ENCODE measurements around the gene COL6A3. TPM values are rescaled to one million over a fixed set of nuclear protein-coding genes. Genes with fewer than 3 reads are reported as not detected.
A peak's percentile ranks its signal among the peaks of the same experiment; 100 is the strongest.

The COL6A3 gene
- total RNA-seq, 1 donor from 2014 or later, result 0.41 TPM

GRCh38 chr2:237312021-237312755 is 101.8 kb downstream of the COL6A3 start:
- Mint-ChIP-seq H3K4me3 (no peak overlapping the region), H3K27me3 (ENCODE audit: insufficient read depth, low read depth) (peaks cover 12% of the 10 kb centered on the region), H3K4me1 (peaks cover 32% of the 10 kb centered on the region), H3K36me3 (no peaks in the 10 kb centered on the region), H3K27ac (no peak overlapping the region), H3K9me3 (no peaks in the 10 kb centered on the region)
- Histone ChIP-seq H3K79me2 (ENCODE audit: low read depth) (no peaks in the 10 kb centered on the region), H4K20me1 (ENCODE audit: low read depth) (no peaks in the 10 kb centered on the region), H3K9ac (no peak overlapping the region), H3F3A (ENCODE audit: low read depth) (no peaks in the 10 kb centered on the region), H3K9me3 (ENCODE audit: low read depth) (no peaks in the 10 kb centered on the region), H3K4me3 (no peak overlapping the region), H3K36me3 (no peaks in the 10 kb centered on the region), H3K27ac (no peak overlapping the region), H3K4me2 (no peak overlapping the region), H2AFZ (replicated peaks) (no peak overlapping the region), H3K27me3 (no peaks in the 10 kb centered on the region), H3K4me1 (no peaks in the 10 kb centered on the region)
- no peak for TF ChIP-seq EZH2phosphoT487 (IDR thresholded peaks at IDR 0.05)
- no peak for TF ChIP-seq EZH2 (IDR thresholded peaks at IDR 0.05)
- TF ChIP-seq CTCF (IDR thresholded peaks at IDR 0.05), result no peak
- no peak for DNase-seq (ENCODE audit: low spot score)

- no peak for DNase-seq (ENCODE audit: low spot score)
- no peak overlapping the region for H3K27ac ChIP-seq
- H3K36me3 ChIP-seq, result no peaks in the 10 kb centered on the region
Measured at GRCh38 chr2:237310515-237311114, 103.3 kb downstream of the COL6A3 start.

GRCh38 chr2:237309416-237309815 is 104.5 kb downstream of the COL6A3 start:
- Histone ChIP-seq H3K4me2 (no peak overlapping the region), H3K27ac (no peak overlapping the region)
- TF ChIP-seq EZH2 (IDR thresholded peaks at IDR 0.05), result no peak
- no peak for TF ChIP-seq EZH2phosphoT487 (IDR thresholded peaks at IDR 0.05)
- TF ChIP-seq CTCF (IDR thresholded peaks at IDR 0.05), result no peak

More at GRCh38 chr2:237310515-237311114, 103.3 kb downstream of the COL6A3 start:
- H3K4me1 Mint-ChIP-seq, result peaks cover 36% of the 10 kb centered on the region
- Histone ChIP-seq H3K4me1 (no peaks in the 10 kb centered on the region), H3K4me2 (no peak overlapping the region), H3K9ac (no peak overlapping the region), H4K20me1 (ENCODE audit: low read depth) (no peaks in the 10 kb centered on the region), H3K79me2 (ENCODE audit: low read depth) (no peaks in the 10 kb centered on the region), H2AFZ (replicated peaks) (peak overlapping the region; percentile 57), H3F3A (ENCODE audit: low read depth) (no peaks in the 10 kb centered on the region), H3K27me3 (no peaks in the 10 kb centered on the region), H3K9me3 (ENCODE audit: low read depth) (no peaks in the 10 kb centered on the region), H3K4me3 (no peak overlapping the region)
- TF ChIP-seq EZH2phosphoT487 (IDR thresholded peaks at IDR 0.05), result no peak
- no peak for TF ChIP-seq CTCF (IDR thresholded peaks at IDR 0.05)
- no peak for TF ChIP-seq EZH2 (IDR thresholded peaks at IDR 0.05)
- H3K4me3 Mint-ChIP-seq, result no peak overlapping the region
- H3K9me3 Mint-ChIP-seq, result no peaks in the 10 kb centered on the region
- H3K27ac Mint-ChIP-seq, result no peak overlapping the region
- H3K36me3 Mint-ChIP-seq, result no peaks in the 10 kb centered on the region
- peaks cover 12% of the 10 kb centered on the region for H3K27me3 Mint-ChIP-seq (ENCODE audit: insufficient read depth, low read depth)

More at GRCh38 chr2:237309416-237309815, 104.5 kb downstream of the COL6A3 start:
- H3K4me3 ChIP-seq, result no peak overlapping the region
- H3K79me2 ChIP-seq (ENCODE audit: low read depth), result no peaks in the 10 kb centered on the region
- H3K27me3 Mint-ChIP-seq (ENCODE audit: insufficient read depth, low read depth), result peaks cover 11% of the 10 kb centered on the region
- H3K9me3 ChIP-seq (ENCODE audit: low read depth), result no peaks in the 10 kb centered on the region
- no peaks in the 10 kb centered on the region for H3K27me3 ChIP-seq
- peaks cover 24% of the 10 kb centered on the region for H3K4me1 Mint-ChIP-seq
- H3K36me3 Mint-ChIP-seq, result no peaks in the 10 kb centered on the region
- H3K36me3 ChIP-seq, result no peaks in the 10 kb centered on the region
- H3K27ac Mint-ChIP-seq, result no peak overlapping the region
- H3K9me3 Mint-ChIP-seq, result peaks cover under 1% of the 10 kb centered on the region
- no peak for DNase-seq (ENCODE audit: low spot score)
- no peak overlapping the region for H3K9ac ChIP-seq
- H3K4me3 Mint-ChIP-seq, result no peak overlapping the region
- H2AFZ ChIP-seq (replicated peaks), result no peak overlapping the region
- no peaks in the 10 kb centered on the region for H3K4me1 ChIP-seq
- no peaks in the 10 kb centered on the region for H3F3A ChIP-seq (ENCODE audit: low read depth)
- no peaks in the 10 kb centered on the region for H4K20me1 ChIP-seq (ENCODE audit: low read depth)

All from neural progenitor cell (in vitro differentiated cells).